Vagina (tissue), 2 donors: ENCODE measurements around the gene MRTO4. TPM values are rescaled to one million over a fixed set of nuclear protein-coding genes. Genes with fewer than 3 reads are reported as not detected.
"Not testable (repeated sequence)": the region's sequence is repeated elsewhere in the genome, so short reads cannot be mapped to it uniquely, and the experiment has no call there.

Experiments
- DNase-seq, 2 donors: peaks; one replicate each; pipeline ENCODE4 v3.0.0-alpha.2; 2017; ENCODE audit errors: extremely low spot score in 2 of 2
- H3K27ac ChIP-seq: fragments of 200-600 bp; sonication (generic); one replicate; pipeline ENCODE4 v1.5.1; 2019
- H3K27me3 ChIP-seq: fragments of 200-600 bp; sonication (generic); one replicate; pipeline ENCODE4 v1.5.1; 2019
- H3K36me3 ChIP-seq, 2 donors: fragments of 200-600 bp; sonication (generic); one replicate each; pipeline ENCODE4 v1.5.1; 2017 to 2019
- H3K4me1 ChIP-seq: fragments of 200-600 bp; sonication (generic); one replicate; pipeline ENCODE4 v1.5.1; 2019
- H3K4me3 ChIP-seq, 2 donors: fragments of 200-600 bp; sonication (generic); 1 replicate in 1 of 2; 2 replicates in 1 of 2; pipeline ENCODE4 v1.5.1; 2016 to 2019
- H3K9me3 ChIP-seq: fragments of 200-600 bp; sonication (generic); one replicate; pipeline ENCODE4 v1.5.1; 2019
- POLR2A ChIP-seq, 2 donors: fragments of 450-650 bp; IDR thresholded peaks; one replicate each; pipeline ENCODE4 v1.6.1; 2017; ENCODE audit warnings: antibody characterized with exemption in 2 of 2, mild to moderate bottlenecking in 2 of 2, moderate library complexity in 2 of 2
- POLR2AphosphoS5 ChIP-seq, 2 donors: sonication (generic); formaldehyde crosslinking; IDR thresholded peaks; one replicate each; pipeline ENCODE4 v1.9.0; 2017; ENCODE audit warnings: antibody characterized with exemption in 2 of 2, mild to moderate bottlenecking in 2 of 2, low read depth in 1 of 2; ENCODE audit not compliant: insufficient read depth in 1 of 2
- intact Hi-C: fragments of 100-400 bp; cut with DNase I; formaldehyde crosslinking; loops from one replicate; pipeline ENCODE4 v1.15.1; 2023
- total RNA-seq: library from RNA; depleted of rRNA; stranded (reverse); fragments of >200 nt; gene quantifications from one replicate; pipeline ENCODE4 v1.2.3, GENCODE V29; 2016
- TF ChIP-seq, protein P1 (sequence below), 3 experiments: fragments of 450-650 bp in 2 of 3; fragments of 200-600 bp in 1 of 3; sonication (generic) in 1 of 3; IDR thresholded peaks; one replicate each; pipeline ENCODE4 v1.5.1; 2017 to 2019; ENCODE audit warnings: antibody characterized with exemption in 3 of 3, mild to moderate bottlenecking in 2 of 3, moderate library complexity in 2 of 3

Gene MRTO4
- total RNA-seq, 1 donor from 2014 or later: 19.2 TPM

DNA sequence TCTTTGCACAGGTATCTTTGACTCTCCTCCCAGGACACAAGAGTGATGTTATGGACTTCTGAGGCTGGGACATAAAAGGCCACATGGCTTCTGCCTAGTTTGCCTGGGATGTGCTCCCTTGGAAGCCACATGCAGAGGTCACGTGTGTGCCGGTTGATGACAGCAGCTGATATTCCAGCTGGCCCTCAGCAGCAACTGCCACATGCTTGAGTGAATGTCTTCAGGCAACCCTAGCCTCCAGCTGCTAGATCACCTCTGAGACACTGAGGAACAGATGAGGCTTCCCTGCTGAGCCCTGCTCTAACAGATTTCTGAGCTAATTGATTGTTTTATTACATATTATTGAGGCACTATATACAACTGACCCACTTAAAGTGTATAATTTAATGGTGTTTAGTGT is 48.6 kb downstream of the MRTO4 start:
- no peak for TF ChIP-seq POLR2AphosphoS5 (IDR thresholded peaks at IDR 0.05; ENCODE audit: insufficient read depth in 1 of 2, low read depth in 1 of 2)
- TF ChIP-seq, protein P1, sequence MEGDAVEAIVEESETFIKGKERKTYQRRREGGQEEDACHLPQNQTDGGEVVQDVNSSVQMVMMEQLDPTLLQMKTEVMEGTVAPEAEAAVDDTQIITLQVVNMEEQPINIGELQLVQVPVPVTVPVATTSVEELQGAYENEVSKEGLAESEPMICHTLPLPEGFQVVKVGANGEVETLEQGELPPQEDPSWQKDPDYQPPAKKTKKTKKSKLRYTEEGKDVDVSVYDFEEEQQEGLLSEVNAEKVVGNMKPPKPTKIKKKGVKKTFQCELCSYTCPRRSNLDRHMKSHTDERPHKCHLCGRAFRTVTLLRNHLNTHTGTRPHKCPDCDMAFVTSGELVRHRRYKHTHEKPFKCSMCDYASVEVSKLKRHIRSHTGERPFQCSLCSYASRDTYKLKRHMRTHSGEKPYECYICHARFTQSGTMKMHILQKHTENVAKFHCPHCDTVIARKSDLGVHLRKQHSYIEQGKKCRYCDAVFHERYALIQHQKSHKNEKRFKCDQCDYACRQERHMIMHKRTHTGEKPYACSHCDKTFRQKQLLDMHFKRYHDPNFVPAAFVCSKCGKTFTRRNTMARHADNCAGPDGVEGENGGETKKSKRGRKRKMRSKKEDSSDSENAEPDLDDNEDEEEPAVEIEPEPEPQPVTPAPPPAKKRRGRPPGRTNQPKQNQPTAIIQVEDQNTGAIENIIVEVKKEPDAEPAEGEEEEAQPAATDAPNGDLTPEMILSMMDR (IDR thresholded peaks at IDR 0.05): no peak
- TF ChIP-seq POLR2A (IDR thresholded peaks at IDR 0.05): no peak
- H3K27ac ChIP-seq: no peak overlapping the region
- H3K4me3 ChIP-seq: no peak overlapping the region
- intact Hi-C loops: no loop called here
- no peaks in the 10 kb centered on the region for H3K4me1 ChIP-seq
- no peaks in the 10 kb centered on the region for H3K9me3 ChIP-seq
- peaks cover 0 to 34% of the 10 kb centered on the region in 2 donors for H3K36me3 ChIP-seq
- no peaks in the 10 kb centered on the region for H3K27me3 ChIP-seq
- DNase-seq: no peak

GRCh38 chr1:19304081-19304480 is 52.5 kb downstream of the MRTO4 start:
- H3K9me3 ChIP-seq, H3K27ac ChIP-seq, H3K4me1 ChIP-seq, DNase-seq, intact Hi-C loops, H3K27me3 ChIP-seq, H3K4me3 ChIP-seq: not testable (repeated sequence)
- peaks cover 0 to 70% of the 10 kb centered on the region in 2 donors for H3K36me3 ChIP-seq

GRCh38 chr1:19305880-19306279 is 54.3 kb downstream of the MRTO4 start:
- no peak for DNase-seq
- H3K36me3 ChIP-seq: peaks cover 0 to 62% of the 10 kb centered on the region in 2 donors
- intact Hi-C loops: no loop called here
- TF ChIP-seq, protein P1 (IDR thresholded peaks at IDR 0.05): no peak
- TF ChIP-seq POLR2AphosphoS5 (IDR thresholded peaks at IDR 0.05; ENCODE audit: insufficient read depth in 1 of 2, low read depth in 1 of 2) (no peak), POLR2A (IDR thresholded peaks at IDR 0.05) (no peak)
- peaks cover 21% of the 10 kb centered on the region for H3K4me1 ChIP-seq
- H3K4me3 ChIP-seq: no peak overlapping the region
- H3K27me3 ChIP-seq: no peaks in the 10 kb centered on the region
- no peak overlapping the region for H3K27ac ChIP-seq
- no peaks in the 10 kb centered on the region for H3K9me3 ChIP-seq

DNA sequence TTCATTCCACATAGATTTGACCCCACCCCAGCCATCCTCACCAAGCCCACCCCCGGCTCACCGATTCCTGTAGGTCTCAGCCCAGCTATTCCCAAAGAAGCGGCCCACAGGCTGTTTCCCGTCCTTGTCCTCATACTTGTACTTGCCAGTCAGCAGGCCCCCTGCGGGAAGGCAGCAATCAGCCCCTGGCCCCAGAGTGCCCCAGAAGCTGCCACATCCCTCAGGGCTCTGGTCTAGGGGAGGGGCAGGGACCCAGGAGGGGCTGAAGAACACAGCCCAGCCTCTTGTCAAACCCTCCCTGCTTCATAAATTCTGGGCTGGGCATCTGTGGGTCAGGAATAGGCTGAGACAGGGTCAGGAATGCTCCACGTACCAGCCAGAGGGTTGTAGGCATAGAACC is 55.3 kb downstream of the MRTO4 start:
- peak in 1 of 2 donors; percentile 28 for DNase-seq
- H3K9me3 ChIP-seq: no peaks in the 10 kb centered on the region
- peaks cover 28% of the 10 kb centered on the region for H3K4me1 ChIP-seq
- H3K36me3 ChIP-seq: peaks cover 0 to 62% of the 10 kb centered on the region in 2 donors
- intact Hi-C loops: no loop called here
- no peak overlapping the region for H3K4me3 ChIP-seq
- no peak for TF ChIP-seq POLR2AphosphoS5 (IDR thresholded peaks at IDR 0.05; ENCODE audit: insufficient read depth in 1 of 2, low read depth in 1 of 2)
- TF ChIP-seq, protein P1 (IDR thresholded peaks at IDR 0.05): no peak
- H3K27ac ChIP-seq: no peak overlapping the region
- H3K27me3 ChIP-seq: no peaks in the 10 kb centered on the region

GRCh38 chr1:19307794-19308508 is 56.3 kb downstream of the MRTO4 start:
- Histone ChIP-seq H3K27ac (no peak overlapping the region), H3K9me3 (no peaks in the 10 kb centered on the region), H3K4me3 (no peak overlapping the region), H3K36me3 (peaks cover 0 to 58% of the 10 kb centered on the region in 2 donors), H3K4me1 (peaks cover 34% of the 10 kb centered on the region), H3K27me3 (no peaks in the 10 kb centered on the region)
- intact Hi-C loops: no loop called here
- TF ChIP-seq POLR2AphosphoS5 (IDR thresholded peaks at IDR 0.05; ENCODE audit: insufficient read depth in 1 of 2, low read depth in 1 of 2) (no peak), POLR2A (IDR thresholded peaks at IDR 0.05) (no peak)
- TF ChIP-seq, protein P1 (IDR thresholded peaks at IDR 0.05): no peak
- DNase-seq: peak in 1 of 2 donors; percentile 81
